HEK293T (cell line): ENCODE data around the gene KCNA2.

ENCODE experiments used
- CTCF ChIA-PET: fragments of 350-600 bp; formaldehyde crosslinking; extraction: SDS; loops from one replicate; lab custom pipeline; 2021; ENCODE audit warnings: antibody characterized with exemption, inconsistent platforms; lab: Yijun Ruan, JAX
- POLR2A ChIA-PET: fragments of 350-600 bp; formaldehyde crosslinking; extraction: SDS; loops from one replicate; lab custom pipeline; 2020; ENCODE audit warnings: antibody characterized with exemption, inconsistent platforms; lab: Yijun Ruan, JAX
- DNase-seq: peaks from one replicate; pipeline ENCODE4 v3.0.0; 2012; ENCODE audit warnings: mixed read lengths; ENCODE audit errors: extremely low spot score
- ARNT ChIP-seq: fragments of 450-650 bp; IDR thresholded peaks from 2 replicates; pipeline ENCODE4 v1.6.1; 2017; ENCODE audit warnings: mild to moderate bottlenecking
- BHLHE40 ChIP-seq: fragments of 450-650 bp; IDR thresholded peaks from 2 replicates; pipeline ENCODE4 v1.6.1; 2016; ENCODE audit warnings: mild to moderate bottlenecking, moderate library complexity, borderline replicate concordance
- CTBP1 ChIP-seq: fragments of 450-650 bp; IDR thresholded peaks from 2 replicates; pipeline ENCODE4 v1.6.1; 2016; ENCODE audit warnings: borderline replicate concordance
- ELF4 ChIP-seq: fragments of 450-650 bp; IDR thresholded peaks from 2 replicates; pipeline ENCODE4 v1.6.1; 2017; ENCODE audit warnings: antibody characterized with exemption
- FOXA1 ChIP-seq: fragments of 450-650 bp; IDR thresholded peaks from 2 replicates; pipeline ENCODE4 v1.6.1; 2016; ENCODE audit warnings: mild to moderate bottlenecking
- FOXK2 ChIP-seq: fragments of 450-650 bp; IDR thresholded peaks from 2 replicates; pipeline ENCODE4 v1.6.1; 2016; ENCODE audit warnings: mild to moderate bottlenecking
- FOXM1 ChIP-seq: fragments of 450-650 bp; IDR thresholded peaks from 2 replicates; pipeline ENCODE4 v1.6.1; 2017; ENCODE audit warnings: mild to moderate bottlenecking, borderline replicate concordance
- HDGF ChIP-seq: fragments of 450-650 bp; IDR thresholded peaks from 2 replicates; pipeline ENCODE4 v1.6.1; 2017; ENCODE audit warnings: antibody characterized with exemption, borderline replicate concordance
- L3MBTL2 ChIP-seq: fragments of 450-650 bp; conservative IDR thresholded peaks from 2 replicates; pipeline ENCODE4 v1.6.1; 2016; ENCODE audit warnings: mild to moderate bottlenecking
- LEF1 ChIP-seq: fragments of 450-650 bp; IDR thresholded peaks from 2 replicates; pipeline ENCODE4 v1.6.1; 2017; ENCODE audit warnings: mild to moderate bottlenecking, borderline replicate concordance
- NFRKB ChIP-seq: fragments of 450-650 bp; IDR thresholded peaks from 2 replicates; pipeline ENCODE4 v1.6.1; 2016; ENCODE audit warnings: mild to moderate bottlenecking, moderate library complexity
- SP1 ChIP-seq: fragments of 450-650 bp; IDR thresholded peaks from 2 replicates; pipeline ENCODE4 v1.6.1; 2017
- SUZ12 ChIP-seq: fragments of 450-650 bp; IDR thresholded peaks from 2 replicates; pipeline ENCODE4 v1.6.1; 2016; ENCODE audit warnings: mild to moderate bottlenecking
- TARDBP ChIP-seq: fragments of 450-650 bp; IDR thresholded peaks from 2 replicates; pipeline ENCODE4 v1.6.1; 2016
- ZNF384 ChIP-seq: fragments of 450-650 bp; IDR thresholded peaks from 2 replicates; pipeline ENCODE4 v1.6.1; 2016
- TF ChIP-seq, protein P1 (sequence below): fragments of 450-650 bp; IDR thresholded peaks from 2 replicates; pipeline ENCODE4 v1.6.1; 2016

KCNA2 gene

DNA sequence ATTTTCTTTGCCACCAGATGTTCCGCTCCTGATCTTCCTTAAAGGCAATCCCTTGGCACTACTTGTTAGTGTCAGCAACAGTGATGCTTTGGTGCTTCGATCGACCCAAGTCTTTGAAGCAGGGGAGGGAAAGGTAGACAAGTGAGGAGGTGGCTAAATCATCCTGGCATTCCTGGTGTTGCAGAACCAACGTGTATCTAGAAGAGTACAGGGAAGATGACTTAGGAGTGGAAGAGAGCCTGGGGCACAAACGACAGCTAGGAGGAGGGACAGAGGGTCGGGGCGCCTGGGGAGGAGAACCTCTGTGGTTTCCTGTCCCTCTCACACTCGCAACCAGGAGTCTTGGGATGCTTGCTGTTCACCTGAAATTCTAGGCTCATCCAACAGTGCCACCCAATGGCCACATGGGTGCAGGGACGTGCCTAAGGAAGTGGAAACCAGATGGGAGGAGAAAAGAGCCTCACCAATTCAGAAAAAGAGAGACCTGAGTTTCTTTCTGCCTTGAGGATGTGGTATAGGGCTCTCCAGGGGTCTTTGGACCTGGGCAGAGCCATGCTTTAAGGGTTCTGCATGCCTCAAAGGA lies 9.5 kb upstream of the KCNA2 start:
- DNase-seq, result peak; percentile 79
- ChIA-PET POLR2A (no interaction called here), CTCF (interaction anchor here (0.8 to 2.2 kb wide), 4 partner anchors 10 to 167 kb away, joined by 3 to 7 read pairs (median 4); partner anchors contain the start of gene KCNA2)
- TF ChIP-seq FOXM1 (no peak), FOXA1 (no peak), HDGF (no peak), CTBP1 (no peak), NFRKB (no peak), BHLHE40 (no peak), LEF1 (no peak)
- TF ChIP-seq, protein P1, sequence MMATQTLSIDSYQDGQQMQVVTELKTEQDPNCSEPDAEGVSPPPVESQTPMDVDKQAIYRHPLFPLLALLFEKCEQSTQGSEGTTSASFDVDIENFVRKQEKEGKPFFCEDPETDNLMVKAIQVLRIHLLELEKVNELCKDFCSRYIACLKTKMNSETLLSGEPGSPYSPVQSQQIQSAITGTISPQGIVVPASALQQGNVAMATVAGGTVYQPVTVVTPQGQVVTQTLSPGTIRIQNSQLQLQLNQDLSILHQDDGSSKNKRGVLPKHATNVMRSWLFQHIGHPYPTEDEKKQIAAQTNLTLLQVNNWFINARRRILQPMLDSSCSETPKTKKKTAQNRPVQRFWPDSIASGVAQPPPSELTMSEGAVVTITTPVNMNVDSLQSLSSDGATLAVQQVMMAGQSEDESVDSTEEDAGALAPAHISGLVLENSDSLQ, result no peak

DNA sequence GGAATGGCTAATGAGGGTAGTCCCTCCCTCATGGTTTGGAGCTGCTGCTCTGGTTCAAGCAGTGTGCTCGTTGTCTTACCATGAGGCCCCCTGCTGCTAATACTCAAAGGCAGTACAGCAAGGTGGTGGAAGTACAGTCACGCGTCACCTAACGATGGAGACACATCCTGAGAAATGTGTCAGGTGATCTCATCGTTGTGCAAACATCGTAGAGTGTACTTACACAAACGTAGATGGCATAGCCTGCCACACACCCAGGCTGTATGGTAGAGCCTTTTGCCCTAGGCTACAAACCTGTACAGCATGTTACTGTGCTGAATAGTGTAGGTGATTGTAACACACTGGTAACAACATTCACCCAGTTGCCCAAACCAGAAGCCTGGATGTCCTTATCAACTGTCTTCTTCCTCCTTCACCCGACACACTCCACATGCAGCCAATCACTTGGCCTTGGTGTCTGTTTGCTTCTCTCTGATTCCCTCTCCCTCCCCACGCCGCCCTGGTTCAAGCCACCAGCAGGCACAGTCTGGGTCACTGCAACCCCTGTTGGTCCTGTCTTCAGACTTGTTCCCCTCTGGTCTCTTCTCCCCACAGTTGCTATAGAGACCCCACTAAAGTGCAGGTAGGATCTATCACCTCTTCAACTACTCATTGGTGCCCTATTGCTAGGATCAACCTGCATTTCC lies 6.0 kb upstream of the KCNA2 start:
- CTCF ChIA-PET, result interaction anchor here (1.2 to 1.3 kb wide), 2 partner anchors 71 to 85 kb away, joined by 3 read pairs; no protein-coding TSS in a partner anchor
- DNase-seq, result no peak
- POLR2A ChIA-PET, result interaction anchor here (1.0 kb wide), 1 partner anchor 90 kb away, joined by 3 read pairs; no protein-coding TSS in a partner anchor
- TF ChIP-seq ELF4 (no peak), ARNT (no peak), CTBP1 (no peak), FOXK2 (no peak), BHLHE40 (no peak), FOXA1 (no peak), HDGF (no peak), L3MBTL2 (no peak), ZNF384 (no peak), SUZ12 (no peak), LEF1 (no peak), TARDBP (no peak), FOXM1 (no peak)
- TF ChIP-seq, protein P1, result no peak

DNA sequence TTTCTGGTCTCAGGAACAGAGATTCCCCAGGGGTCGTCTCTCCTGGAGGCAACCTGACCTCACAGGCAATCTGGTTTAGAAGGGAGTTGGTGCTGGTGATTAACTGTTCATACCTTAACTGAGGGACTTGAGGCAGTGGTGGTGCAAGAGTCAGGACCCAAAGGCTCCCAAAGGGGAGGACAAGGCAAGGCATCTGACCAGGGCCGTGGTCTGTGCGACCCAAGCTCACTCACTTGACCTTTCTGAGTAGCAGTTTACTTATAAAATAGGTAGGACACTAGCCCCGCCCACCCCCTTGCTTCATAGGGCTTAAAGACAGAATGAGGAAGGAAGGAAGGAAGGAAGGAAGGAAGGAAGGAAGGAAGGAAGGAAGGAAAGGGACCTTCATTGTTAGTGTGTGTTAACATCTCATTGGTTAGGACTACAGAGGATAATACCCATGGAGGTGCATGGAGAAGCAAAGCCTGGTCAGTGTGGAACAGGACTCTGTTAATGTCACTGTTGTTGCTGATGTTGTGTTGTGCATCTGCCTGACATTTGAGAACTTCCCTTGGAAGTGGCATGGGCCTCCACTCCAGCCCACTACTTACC lies 4.6 kb upstream of the KCNA2 start:
- CTCF ChIA-PET, result interaction anchor here (1.3 to 1.5 kb wide), 2 partner anchors 9 to 69 kb away, joined by 3 to 4 read pairs; no protein-coding TSS in a partner anchor
- POLR2A ChIA-PET, result interaction anchor here (1.1 kb wide), 1 partner anchor 84 kb away, joined by 3 read pairs; no protein-coding TSS in a partner anchor
- TF ChIP-seq FOXK2, result no peak
- no peak for TF ChIP-seq ELF4
- TF ChIP-seq NFRKB, result no peak
- TF ChIP-seq SP1, result no peak
- DNase-seq, result no peak

DNA sequence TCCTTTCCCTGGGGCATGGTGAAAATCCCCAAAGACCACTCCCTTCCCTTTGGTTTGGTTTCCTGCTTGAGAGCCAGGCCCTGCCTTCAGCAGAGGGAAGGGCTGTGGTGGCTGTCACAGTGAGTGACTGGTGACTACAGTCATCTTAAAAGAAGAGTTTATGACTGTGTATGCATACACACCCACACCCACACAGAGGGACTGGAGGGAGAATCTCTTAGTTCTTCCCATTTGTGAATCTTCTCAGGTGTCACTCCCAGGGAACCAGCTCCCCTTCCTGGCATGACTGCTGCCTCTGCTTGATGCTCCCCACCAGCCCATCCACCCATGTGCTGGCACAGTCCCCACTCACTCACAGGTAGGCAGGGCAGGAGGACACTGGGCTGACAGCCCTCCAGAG lies 3.9 kb upstream of the KCNA2 start:
- no peak for DNase-seq
- CTCF ChIA-PET, result interaction anchor here (1.1 to 1.5 kb wide), 2 partner anchors 9 to 155 kb away, joined by 3 to 4 read pairs; no protein-coding TSS in a partner anchor
- TF ChIP-seq SP1, result no peak
- no peak for TF ChIP-seq L3MBTL2
- no peak for TF ChIP-seq CTBP1
- TF ChIP-seq TARDBP, result no peak
- TF ChIP-seq FOXK2, result no peak
- no peak for TF ChIP-seq HDGF
- no peak for TF ChIP-seq ZNF384
- no peak for TF ChIP-seq LEF1
- no peak for TF ChIP-seq SUZ12
- TF ChIP-seq FOXA1, result no peak
- TF ChIP-seq ARNT, result no peak
- TF ChIP-seq BHLHE40, result no peak
- POLR2A ChIA-PET, result no interaction called here

DNA sequence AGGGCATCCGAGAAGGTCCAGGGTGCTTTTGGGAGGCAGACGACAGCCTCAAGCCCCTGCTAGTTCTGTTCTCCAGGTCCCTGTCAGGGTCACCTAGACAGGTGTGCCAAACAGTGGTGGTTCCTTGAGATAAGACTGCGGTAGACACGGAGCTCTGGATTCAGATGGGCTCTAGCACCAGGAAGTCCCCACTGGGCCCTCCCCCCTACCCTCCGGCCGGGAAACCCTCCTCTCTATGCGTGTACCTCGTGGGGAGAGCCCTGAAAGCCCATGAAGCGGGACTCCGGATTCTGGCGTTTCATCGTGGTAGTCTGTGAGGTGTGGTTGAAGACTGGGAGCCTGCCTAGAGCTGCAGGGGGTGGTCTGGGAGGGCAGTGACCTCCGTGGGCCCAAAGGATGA lies 2.1 kb upstream of the KCNA2 start:
- ChIA-PET POLR2A (no interaction called here), CTCF (no interaction called here)
- no peak for DNase-seq

DNA sequence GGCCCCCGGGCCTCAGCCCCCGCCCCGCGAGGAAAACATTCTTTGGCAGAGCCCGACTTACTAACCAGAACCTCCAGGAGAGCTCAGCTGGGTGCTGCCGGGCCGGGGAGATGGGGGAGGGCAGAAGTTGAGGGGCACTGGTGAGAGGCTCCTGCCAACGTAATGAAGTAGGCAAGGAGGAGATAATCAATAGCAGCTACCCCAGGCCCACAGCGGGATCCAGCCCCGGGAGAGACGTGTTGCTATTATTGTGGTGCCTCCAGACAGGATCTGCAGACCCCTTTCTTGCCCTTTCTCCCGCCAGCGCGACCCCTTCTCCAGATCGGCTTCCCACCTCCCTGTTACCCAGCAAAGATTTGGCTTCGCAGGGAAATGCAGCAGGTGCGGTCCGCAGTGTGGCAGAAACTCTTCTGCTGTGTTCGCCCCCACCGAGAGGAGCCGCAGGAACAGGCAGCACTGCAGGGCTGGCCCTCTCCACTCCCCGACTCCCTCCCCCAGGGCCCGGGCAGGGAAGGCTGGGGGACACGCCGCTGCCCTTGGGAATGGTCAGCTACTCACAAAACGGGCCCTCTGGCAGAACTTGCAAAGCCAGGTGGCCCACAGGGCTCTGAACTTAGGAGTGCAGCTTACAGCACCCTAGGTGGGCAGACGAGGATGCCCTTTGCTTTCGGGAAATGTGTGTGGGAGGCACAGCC lies 1.5 kb upstream of the KCNA2 start:
- ChIA-PET POLR2A (no interaction called here), CTCF (interaction anchor here (3.4 kb wide), 1 partner anchor 12 kb away, joined by 16 read pairs; no protein-coding TSS in a partner anchor)
- DNase-seq, result no peak
- TF ChIP-seq NFRKB, result no peak
- no peak for TF ChIP-seq ARNT
- no peak for TF ChIP-seq FOXM1
- TF ChIP-seq, protein P1, result no peak
- no peak for TF ChIP-seq ELF4
- no peak for TF ChIP-seq FOXK2
- TF ChIP-seq TARDBP, result no peak
- TF ChIP-seq HDGF, result no peak
- no peak for TF ChIP-seq LEF1
- TF ChIP-seq BHLHE40, result no peak
- TF ChIP-seq ZNF384, result no peak
- no peak for TF ChIP-seq SUZ12
- TF ChIP-seq L3MBTL2, result no peak
- TF ChIP-seq SP1, result no peak
- TF ChIP-seq FOXA1, result no peak
- no peak for TF ChIP-seq CTBP1

More for the DNA sequence above, 2.1 kb upstream of the KCNA2 start:
- TF ChIP-seq TARDBP (no peak), CTBP1 (no peak), SP1 (no peak)
